Astrocyte of the hippocampus (primary cell): ENCODE measurements around the gene ZC3HAV1.
"Not testable (repeated sequence)": the region's sequence is repeated elsewhere in the genome, so short reads cannot be mapped to it uniquely, and the experiment has no call there.

Experiments used
- DNase-seq: peaks from one replicate; pipeline ENCODE4 v3.0.0; 2011; ENCODE audit warnings: low read depth, low spot score

Gene ZC3HAV1

GRCh38 chr7:139109188-139109982 lies at the start of gene ZC3HAV1:
TSS of gene ZC3HAV1 (minus strand) at chr7:139109720. CDS start at chr7:139109331, 389 bp downstream.
- DNase-seq = peak; percentile 88

- peak; percentile 89 for DNase-seq
These were observed 44.3 kb upstream of the ZC3HAV1 start for GRCh38 chr7:139153832-139154231.

- DNase-seq = no peak
These were observed 42.6 kb upstream of the ZC3HAV1 start for GRCh38 chr7:139152149-139152548.

GRCh38 chr7:139139150-139139549 lies 29.6 kb upstream of the ZC3HAV1 start:
- DNase-seq = no peak

- peak; percentile 94 for DNase-seq
These were observed 24.0 kb upstream of the ZC3HAV1 start for GRCh38 chr7:139133335-139134139.

- DNase-seq = no peak
These were observed 23.4 kb upstream of the ZC3HAV1 start for GRCh38 chr7:139132887-139133286.

GRCh38 chr7:139131601-139132041 lies 22.1 kb upstream of the ZC3HAV1 start:
- no peak for DNase-seq

- DNase-seq = not testable (repeated sequence)
These were observed 20.3 kb upstream of the ZC3HAV1 start for GRCh38 chr7:139129814-139130213.

GRCh38 chr7:139127648-139128047 lies 18.1 kb upstream of the ZC3HAV1 start:
- DNase-seq = no peak

- DNase-seq = no peak
These were observed 16.1 kb upstream of the ZC3HAV1 start for GRCh38 chr7:139125657-139126056.

- DNase-seq = not testable (repeated sequence)
These were observed 15.5 kb upstream of the ZC3HAV1 start for GRCh38 chr7:139124995-139125394.

- no peak for DNase-seq
These were observed 14.8 kb upstream of the ZC3HAV1 start for GRCh38 chr7:139124084-139124914.

- DNase-seq = no peak
These were observed 9.9 kb upstream of the ZC3HAV1 start for GRCh38 chr7:139119486-139119849.

- no peak for DNase-seq
These were observed 9.4 kb upstream of the ZC3HAV1 start for GRCh38 chr7:139118805-139119485.

- peak; percentile 41 for DNase-seq
These were observed 8.8 kb upstream of the ZC3HAV1 start for GRCh38 chr7:139118234-139118804.

GRCh38 chr7:139117599-139118233 lies 8.2 kb upstream of the ZC3HAV1 start:
- DNase-seq = no peak

- no peak for DNase-seq
These were observed 7.5 kb upstream of the ZC3HAV1 start for GRCh38 chr7:139116999-139117398.

GRCh38 chr7:139115104-139115503 lies 5.6 kb upstream of the ZC3HAV1 start:
- no peak for DNase-seq

- no peak for DNase-seq
These were observed 5.1 kb upstream of the ZC3HAV1 start for GRCh38 chr7:139114585-139114984.

- DNase-seq = no peak
These were observed 4.5 kb upstream of the ZC3HAV1 start for GRCh38 chr7:139114018-139114417.
